GM21381 (cell line): ENCODE data around the gene FAM53B.

Experiments
- ATAC-seq: cut with Tn5 transposase; IDR thresholded peaks from one replicate; pipeline ENCODE4 v1.9.1; 2021; ENCODE audit warnings: mild to moderate bottlenecking, moderate library complexity; ENCODE audit not compliant: unreplicated experiment

The FAM53B gene

GRCh38 chr10:124728830-124729661, 15.1 kb downstream of the FAM53B start:
- no peak for ATAC-seq

DNA sequence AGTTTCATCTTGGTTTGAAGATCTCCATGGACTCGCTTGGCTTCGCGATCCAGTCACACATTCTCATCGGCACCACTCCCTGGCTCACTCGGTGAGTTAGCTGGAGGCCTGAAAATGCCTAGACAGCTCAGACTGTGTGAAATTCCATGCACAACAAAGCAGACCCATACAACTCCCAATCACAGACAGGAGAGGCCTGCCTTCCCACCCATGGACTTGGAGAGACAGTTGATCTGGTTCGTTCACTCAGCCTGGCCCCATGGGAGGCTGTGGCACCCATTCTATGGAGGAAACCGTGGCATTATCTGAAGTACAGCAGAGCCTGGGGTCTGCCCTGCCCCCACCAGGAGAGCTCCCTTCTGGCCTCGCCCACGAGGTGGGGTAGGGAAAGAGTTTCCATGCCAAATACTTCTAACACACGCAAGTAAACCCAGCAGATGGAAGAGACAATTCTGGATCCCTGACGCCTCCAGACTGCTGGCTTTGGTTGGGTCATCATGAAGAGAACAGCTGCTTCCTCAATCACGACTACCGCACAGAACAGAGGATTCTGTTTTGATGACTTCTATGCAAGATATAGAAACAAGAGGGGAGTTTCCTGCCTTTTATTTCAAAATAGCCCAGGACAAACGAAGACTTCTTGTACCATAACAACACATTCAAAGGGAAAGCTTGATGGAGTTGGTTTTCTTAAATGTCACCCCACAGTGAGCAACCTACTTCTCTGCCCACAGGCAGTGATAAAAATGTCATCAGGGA, 15.9 kb downstream of the FAM53B start:
- no peak for ATAC-seq

- no peak for ATAC-seq
Measured at GRCh38 chr10:124727361-124727960, 16.7 kb downstream of the FAM53B start.

- ATAC-seq: no peak
Measured at GRCh38 chr10:124725791-124726190, 18.4 kb downstream of the FAM53B start.

GRCh38 chr10:124725171-124725631, 19.0 kb downstream of the FAM53B start:
- ATAC-seq: no peak

DNA sequence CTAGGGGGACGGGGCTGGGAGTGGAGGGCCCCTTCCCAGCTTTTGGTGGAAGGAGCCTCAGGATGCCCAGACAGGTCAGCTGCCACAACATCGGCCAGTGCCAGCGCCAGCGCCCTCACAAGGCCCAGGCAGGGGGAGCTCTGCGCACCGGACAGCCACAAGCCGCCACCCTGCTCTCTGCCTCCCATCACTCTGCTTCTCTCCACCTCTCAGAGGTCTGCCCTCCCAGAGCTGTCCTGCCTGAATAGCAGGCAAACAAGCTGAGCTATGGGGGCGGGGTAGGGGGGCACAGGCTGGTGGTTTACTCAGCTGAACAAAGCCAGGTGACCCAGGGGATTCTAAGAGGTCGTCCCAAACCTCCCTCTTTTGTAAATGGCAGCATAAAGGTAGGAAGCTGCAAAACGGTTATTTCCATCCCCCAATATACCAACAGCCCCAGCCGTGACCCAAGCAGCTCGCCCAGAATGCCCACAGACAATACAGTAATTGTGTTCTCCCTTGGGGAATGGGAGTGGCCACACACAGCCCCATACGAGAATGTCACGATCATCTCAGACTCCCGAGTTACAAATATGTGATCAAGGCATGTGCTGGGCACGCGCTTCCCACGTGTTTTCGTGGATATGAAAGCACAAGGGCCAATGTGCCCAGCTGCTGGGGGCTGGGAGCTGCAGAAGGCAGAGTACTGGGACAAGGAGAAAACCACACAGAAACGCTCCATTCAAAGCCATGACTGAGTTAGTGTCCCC, 19.7 kb downstream of the FAM53B start:
- no peak for ATAC-seq

DNA sequence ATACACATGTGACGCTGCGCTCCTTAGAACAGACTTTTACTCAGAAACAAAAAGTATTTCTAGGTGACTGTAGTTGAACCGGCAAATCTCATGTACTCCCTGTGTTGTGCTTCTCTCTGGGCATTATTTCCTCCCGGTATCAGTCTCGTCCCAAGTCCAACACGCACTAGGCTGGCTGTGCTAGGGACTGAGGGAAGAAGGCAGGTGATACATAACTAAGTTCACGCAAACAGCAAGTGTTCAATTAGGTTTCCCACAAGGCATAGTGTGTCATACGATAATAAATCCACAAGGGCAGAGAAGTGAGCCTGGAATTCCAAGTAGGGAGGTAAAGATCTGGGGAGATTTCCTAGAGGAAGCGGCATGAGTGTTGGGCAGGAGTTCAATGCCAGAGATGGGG, 20.4 kb downstream of the FAM53B start:
- no peak for ATAC-seq

- peak; percentile 73 for ATAC-seq
Measured at GRCh38 chr10:124722798-124723783, 21.1 kb downstream of the FAM53B start.

DNA sequence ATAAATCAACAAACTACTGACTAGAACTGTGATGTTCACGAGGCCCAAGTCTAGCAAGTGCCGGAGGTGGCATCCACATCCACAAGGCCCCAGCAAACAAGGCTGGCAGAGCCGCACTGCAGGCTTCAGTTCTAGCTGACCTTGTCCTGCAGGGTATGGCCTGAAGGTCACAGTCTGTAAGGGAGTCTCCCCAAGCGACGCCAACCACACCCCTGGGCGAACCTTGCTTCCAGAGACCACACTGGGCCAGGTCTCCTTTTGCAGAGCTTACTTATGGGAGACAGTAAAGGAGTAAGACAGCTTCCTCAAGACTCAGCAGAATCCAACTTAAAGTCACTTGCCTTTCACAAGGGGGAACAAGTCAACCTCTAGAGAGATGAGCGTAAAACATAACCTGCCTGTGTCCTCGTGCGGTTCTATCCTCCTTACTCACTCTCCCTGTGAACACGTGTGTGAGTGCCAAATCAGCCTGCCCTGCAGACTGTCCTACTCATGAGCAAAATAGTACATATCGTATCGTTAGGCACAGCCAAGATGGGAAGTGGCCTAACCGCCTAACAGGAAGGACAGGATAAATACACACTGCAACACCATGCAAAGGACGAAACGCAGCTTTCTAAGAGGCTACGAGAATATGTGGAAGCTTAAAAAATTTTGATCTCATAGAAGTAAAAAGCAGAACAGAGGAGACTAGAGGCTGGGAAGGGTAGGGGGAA, 22.7 kb downstream of the FAM53B start:
- ATAC-seq: no peak

DNA sequence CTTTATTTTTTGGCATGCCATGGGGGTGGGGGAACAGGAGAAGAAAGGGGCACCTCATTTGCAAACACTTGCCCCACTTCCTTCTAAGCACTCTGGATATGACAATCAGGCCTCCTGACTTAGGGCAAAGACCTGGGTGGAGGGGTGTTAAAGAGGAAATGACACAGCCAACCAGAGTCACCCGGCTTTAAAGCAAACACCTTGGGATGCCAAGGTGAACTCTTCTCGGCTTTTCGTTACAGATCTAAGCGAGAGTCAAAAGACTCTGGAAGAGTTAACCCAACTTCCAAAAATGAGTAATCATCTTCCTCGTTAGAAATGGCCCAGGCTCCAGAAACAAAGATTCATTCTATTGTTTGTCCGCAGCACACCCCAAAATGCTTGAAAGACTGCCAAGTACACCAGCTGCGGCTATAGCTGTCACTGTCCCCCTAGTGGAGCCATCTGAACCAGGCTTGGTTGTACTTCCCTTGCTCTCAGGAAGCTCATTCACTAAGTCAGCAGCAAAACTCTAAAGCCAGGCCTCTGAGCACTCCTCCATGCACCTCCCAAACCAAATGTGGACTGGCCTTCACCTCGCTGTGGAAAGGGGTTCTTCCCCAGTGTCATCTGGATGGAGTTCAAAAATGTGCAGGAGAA, 24.8 kb downstream of the FAM53B start:
- ATAC-seq: peak; percentile 40

GRCh38 chr10:124717911-124718741, 26.1 kb downstream of the FAM53B start:
- ATAC-seq: peak; percentile 56

GRCh38 chr10:124717041-124717757, 27.0 kb downstream of the FAM53B start:
- ATAC-seq: no peak

DNA sequence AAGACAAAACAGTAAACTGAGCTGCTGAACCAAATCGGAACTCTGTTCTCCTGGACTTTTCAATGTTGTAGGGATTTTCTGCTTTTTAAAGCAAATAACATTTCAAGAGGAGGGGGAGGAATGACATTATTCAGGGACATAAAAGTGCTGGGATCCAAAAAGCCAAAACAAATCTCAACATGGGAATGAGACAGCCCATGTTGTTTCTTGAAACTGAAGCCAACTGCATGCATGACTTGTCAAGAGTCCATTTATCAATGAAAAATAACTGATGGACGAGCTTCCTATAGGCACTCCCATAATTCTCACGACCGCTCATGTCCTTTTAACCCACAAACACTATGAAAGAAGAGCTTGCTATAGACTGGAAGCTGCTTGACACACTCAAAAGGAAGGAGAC, 27.8 kb downstream of the FAM53B start:
- no peak for ATAC-seq

GRCh38 chr10:124715439-124715838, 28.7 kb downstream of the FAM53B start:
- no peak for ATAC-seq

- ATAC-seq: no peak
Measured at GRCh38 chr10:124713679-124714255, 30.4 kb downstream of the FAM53B start.

GRCh38 chr10:124712704-124713407, 31.3 kb downstream of the FAM53B start:
- no peak for ATAC-seq
